ENCODE measurements around the gene TCHP. TPM values are rescaled to one million over a fixed set of nuclear protein-coding genes. Genes with fewer than 3 reads are reported as not detected.
A peak's percentile ranks its signal among the peaks of the same experiment; 100 is the strongest.

Gene TCHP
- total and polyA plus RNA-seq, 2 of the 13 experiments (the other 11 are each of a cell fraction or from before 2014, with no cell fraction given), result 6.7 to 12.2 TPM

- no peak for TF ChIP-seq GMEB2 (CRISPR knock-in tag; IDR thresholded peaks at IDR 0.05; ENCODE audit: low read depth)
- TF ChIP-seq ZNF788 (CRISPR knock-in tag; IDR thresholded peaks at IDR 0.05; ENCODE audit: borderline replicate concordance), result peak; percentile 35; the same call in 1 of the 2 replicates
- no peak for TF ChIP-seq ZNF567 (CRISPR knock-in tag; IDR thresholded peaks at IDR 0.05; ENCODE audit: borderline replicate concordance)
- TF ChIP-seq GABPB1 (CRISPR knock-in tag; IDR thresholded peaks at IDR 0.05), result peak; percentile 67
- peak; percentile 95 for TF ChIP-seq GATAD2A (CRISPR knock-in tag; IDR thresholded peaks at IDR 0.05)
- peak; percentile 63; the same call in 1 of the 2 replicates for TF ChIP-seq KAT8 (CRISPR knock-in tag; IDR thresholded peaks at IDR 0.05)
- TF ChIP-seq SP5 (CRISPR knock-in tag; IDR thresholded peaks at IDR 0.05; ENCODE audit: borderline replicate concordance, low read depth), result no peak
- TF ChIP-seq ATF5 (CRISPR knock-in tag; IDR thresholded peaks at IDR 0.05; ENCODE audit: low read depth), result no peak
- 0 out of 2 replicates have a peak, but pooled peaks have one; percentile 11 for TF ChIP-seq CTCF (CRISPR knock-in tag; IDR thresholded peaks at IDR 0.05)
- TF ChIP-seq ZBTB39 (CRISPR knock-in tag; IDR thresholded peaks at IDR 0.05), result no peak
- TF ChIP-seq MTF2 (CRISPR knock-in tag; IDR thresholded peaks at IDR 0.05; ENCODE audit: borderline replicate concordance), result no peak
- 0 out of 2 replicates have a peak, but pooled peaks have one; percentile 18 for TF ChIP-seq ELF3 (CRISPR knock-in tag; IDR thresholded peaks at IDR 0.05)
- TF ChIP-seq MLXIP (CRISPR knock-in tag; IDR thresholded peaks at IDR 0.05; ENCODE audit: borderline replicate concordance), result peak; percentile 35; the same call in 1 of the 2 replicates
- no peak for TF ChIP-seq ZNF17 (CRISPR knock-in tag; IDR thresholded peaks at IDR 0.05)
- TF ChIP-seq BORCS8-MEF2B (CRISPR knock-in tag; IDR thresholded peaks at IDR 0.05), result peak; percentile 58; the same call in 1 of the 2 replicates
- TF ChIP-seq CC2D1A (CRISPR knock-in tag; IDR thresholded peaks at IDR 0.05), result no peak
- TF ChIP-seq ZNF280D (CRISPR knock-in tag; IDR thresholded peaks at IDR 0.05), result no peak
Measured at GRCh38 chr12:109861689-109862314, 38.3 kb upstream of the TCHP start (continued).

All from HepG2 (cell line).